HepG2 (cell line): ENCODE data around the gene BBS5. TPM values are rescaled to one million over a fixed set of nuclear protein-coding genes. Genes with fewer than 3 reads are reported as not detected.
A peak's percentile ranks its signal among the peaks of the same experiment; 100 is the strongest.

Source experiments
- BCL6 ChIP-seq: IDR thresholded peaks from 2 replicates; pipeline ENCODE4 v1.6.1; 2016; ENCODE audit warnings: missing genetic modification reagents, missing compliant biosample characterization
- FIP1L1 ChIP-seq: fragments of 200-400 bp; formaldehyde crosslinking; IDR thresholded peaks from 2 replicates; pipeline ENCODE4 v1.6.1; 2018; ENCODE audit warnings: low read depth, mild to moderate bottlenecking, low read length, moderate library complexity, borderline replicate concordance; ENCODE audit not compliant: insufficient read depth
- FOXM1 ChIP-seq: sonication (generic); formaldehyde crosslinking; IDR thresholded peaks from 2 replicates; pipeline ENCODE4 v1.5.0; 2020; ENCODE audit warnings: missing genetic modification reagents
- HOXD1 ChIP-seq: sonication (generic); formaldehyde crosslinking; IDR thresholded peaks from 2 replicates; pipeline ENCODE4 v1.5.0; 2020; ENCODE audit warnings: missing genetic modification reagents
- NR1H2 ChIP-seq: sonication (generic); formaldehyde crosslinking; IDR thresholded peaks from 2 replicates; pipeline ENCODE4 v1.8.1; 2022; ENCODE audit warnings: low read depth, missing genetic modification reagents, borderline replicate concordance
- POLR2G ChIP-seq: fragments of 200-400 bp; formaldehyde crosslinking; IDR thresholded peaks from 2 replicates; pipeline ENCODE4 v1.6.1; 2018; ENCODE audit warnings: mild to moderate bottlenecking, low read depth, low read length, moderate library complexity
- RNF2 ChIP-seq: fragments of 450-650 bp; conservative IDR thresholded peaks from 2 replicates; pipeline ENCODE4 v1.6.1; 2016; ENCODE audit warnings: low read depth
- SNAPC4 ChIP-seq: sonication (generic); formaldehyde crosslinking; IDR thresholded peaks from 2 replicates; pipeline ENCODE4 v1.4.0; 2020; ENCODE audit warnings: mild to moderate bottlenecking, missing genetic modification reagents
- SRY ChIP-seq: sonication (generic); formaldehyde crosslinking; IDR thresholded peaks from 2 replicates; pipeline ENCODE4 v1.8.0; 2022; ENCODE audit warnings: mild to moderate bottlenecking, missing genetic modification reagents
- TCF12 ChIP-seq, 2 experiments: fragments of 450-650 bp in 1 of 2; sonication (generic) in 1 of 2; formaldehyde crosslinking in 1 of 2; IDR thresholded peaks; 2 replicates each; pipeline versions ENCODE4 v1.6.1 to v1.8.0; 2017 to 2022; ENCODE audit warnings: antibody characterized with exemption in 1 of 2, mild to moderate bottlenecking in 1 of 2, missing genetic modification reagents in 1 of 2, moderate library complexity in 1 of 2
- TP53 ChIP-seq: sonication (generic); formaldehyde crosslinking; conservative IDR thresholded peaks from 2 replicates; pipeline ENCODE4 v1.4.0; 2020; ENCODE audit warnings: missing genetic modification reagents
- YEATS4 ChIP-seq: sonication (generic); formaldehyde crosslinking; IDR thresholded peaks from 2 replicates; pipeline ENCODE4 v1.4.0; 2020; ENCODE audit warnings: missing genetic modification reagents, borderline replicate concordance
- ZMAT3 ChIP-seq: sonication (generic); formaldehyde crosslinking; conservative IDR thresholded peaks from 2 replicates; pipeline ENCODE4 v1.7.0; 2021; ENCODE audit warnings: missing genetic modification reagents
- ZNF230 ChIP-seq: sonication (generic); formaldehyde crosslinking; IDR thresholded peaks from 2 replicates; pipeline ENCODE4 v1.4.0; 2020; ENCODE audit warnings: mild to moderate bottlenecking, missing genetic modification reagents
- ZNF256 ChIP-seq: sonication (generic); formaldehyde crosslinking; conservative IDR thresholded peaks from 2 replicates; pipeline ENCODE4 v1.4.0; 2020; ENCODE audit warnings: missing genetic modification reagents
- polyA plus RNA-seq, 8 experiments: library from polyadenylated mRNA; depleted of rRNA in 3 of 8; stranded (reverse) in 7 of 8; unstranded in 1 of 8; fragments of >200 nt; fragmentation: Illumina TruSeq in 4 of 8; extraction: Trizol in 4 of 8; gene quantifications; 2 replicates each; pipeline versions ENCODE4 v1.2.1 to v1.2.3, GENCODE V29; 2011 to 2016; ENCODE audit warnings: low read depth in 4 of 8, missing spikeins in 1 of 8, mixed read lengths in 1 of 8; ENCODE audit not compliant: insufficient read depth in 1 of 8
- total RNA-seq, 5 experiments: library from RNA; depleted of rRNA; stranded (reverse); fragments of >200 nt; fragmentation: Illumina TruSeq; extraction: Trizol; gene quantifications; 2 replicates each; pipeline ENCODE4 v1.2.3, GENCODE V29; 2016; ENCODE audit warnings: low read depth in 1 of 5
- TF ChIP-seq, protein P1 (sequence below): sonication (generic); formaldehyde crosslinking; IDR thresholded peaks from 2 replicates; pipeline ENCODE4 v1.9.0; 2021; ENCODE audit warnings: missing genetic modification reagents, borderline replicate concordance
- TF ChIP-seq, protein P2 (sequence below): sonication (generic); formaldehyde crosslinking; IDR thresholded peaks from 2 replicates; pipeline ENCODE4 v1.5.1; 2020; ENCODE audit warnings: missing genetic modification reagents, mild to moderate bottlenecking, borderline replicate concordance
- TF ChIP-seq, protein P3 (sequence below): sonication (generic); formaldehyde crosslinking; IDR thresholded peaks from 2 replicates; pipeline ENCODE4 v1.4.0; 2020; ENCODE audit warnings: missing genetic modification reagents, mild to moderate bottlenecking, borderline replicate concordance

The BBS5 gene
- total and polyA plus RNA-seq, 2 of the 13 experiments (the other 11 are each of a cell fraction or from before 2014, with no cell fraction given) = 1.8 to 4.5 TPM

GRCh38 chr2:169479257-169480078 is at the start of gene BBS5 (continued):
- TF ChIP-seq SRY (CRISPR knock-in tag) (peak; percentile 95), ZNF256 (CRISPR knock-in tag) (0 out of 2 replicates have a peak, but pooled peaks have one; percentile 24), YEATS4 (CRISPR knock-in tag) (peak; percentile 80), ZNF230 (CRISPR knock-in tag) (0 out of 2 replicates have a peak, but pooled peaks have one; percentile 46), BCL6 (CRISPR knock-in tag) (peak; percentile 61; the same call in 1 of the 2 replicates), SNAPC4 (CRISPR knock-in tag) (peak; percentile 55; the same call in 1 of the 2 replicates), FIP1L1 (no peak), FOXM1 (no peak), RNF2 (peak; percentile 87), TCF12 (IDR thresholded peaks at IDR 0.05) (no peak), TCF12 (CRISPR knock-in tag; IDR thresholded peaks at IDR 0.05) (peak; percentile 87; the same call in 1 of the 2 replicates), NR1H2 (CRISPR knock-in tag) (peak; percentile 79; the same call in 1 of the 2 replicates), HOXD1 (peak; percentile 81), ZMAT3 (CRISPR knock-in tag) (peak; percentile 94), TP53 (CRISPR knock-in tag) (peak; percentile 60; the same call in 1 of the 2 replicates), POLR2G (peak; percentile 69)
- TF ChIP-seq, protein P1, sequence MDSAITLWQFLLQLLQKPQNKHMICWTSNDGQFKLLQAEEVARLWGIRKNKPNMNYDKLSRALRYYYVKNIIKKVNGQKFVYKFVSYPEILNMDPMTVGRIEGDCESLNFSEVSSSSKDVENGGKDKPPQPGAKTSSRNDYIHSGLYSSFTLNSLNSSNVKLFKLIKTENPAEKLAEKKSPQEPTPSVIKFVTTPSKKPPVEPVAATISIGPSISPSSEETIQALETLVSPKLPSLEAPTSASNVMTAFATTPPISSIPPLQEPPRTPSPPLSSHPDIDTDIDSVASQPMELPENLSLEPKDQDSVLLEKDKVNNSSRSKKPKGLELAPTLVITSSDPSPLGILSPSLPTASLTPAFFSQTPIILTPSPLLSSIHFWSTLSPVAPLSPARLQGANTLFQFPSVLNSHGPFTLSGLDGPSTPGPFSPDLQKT (CRISPR knock-in tag) = no peak
- TF ChIP-seq, protein P2, sequence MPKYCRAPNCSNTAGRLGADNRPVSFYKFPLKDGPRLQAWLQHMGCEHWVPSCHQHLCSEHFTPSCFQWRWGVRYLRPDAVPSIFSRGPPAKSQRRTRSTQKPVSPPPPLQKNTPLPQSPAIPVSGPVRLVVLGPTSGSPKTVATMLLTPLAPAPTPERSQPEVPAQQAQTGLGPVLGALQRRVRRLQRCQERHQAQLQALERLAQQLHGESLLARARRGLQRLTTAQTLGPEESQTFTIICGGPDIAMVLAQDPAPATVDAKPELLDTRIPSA (CRISPR knock-in tag) = peak; percentile 72; the same call in 1 of the 2 replicates
- TF ChIP-seq, protein P3, sequence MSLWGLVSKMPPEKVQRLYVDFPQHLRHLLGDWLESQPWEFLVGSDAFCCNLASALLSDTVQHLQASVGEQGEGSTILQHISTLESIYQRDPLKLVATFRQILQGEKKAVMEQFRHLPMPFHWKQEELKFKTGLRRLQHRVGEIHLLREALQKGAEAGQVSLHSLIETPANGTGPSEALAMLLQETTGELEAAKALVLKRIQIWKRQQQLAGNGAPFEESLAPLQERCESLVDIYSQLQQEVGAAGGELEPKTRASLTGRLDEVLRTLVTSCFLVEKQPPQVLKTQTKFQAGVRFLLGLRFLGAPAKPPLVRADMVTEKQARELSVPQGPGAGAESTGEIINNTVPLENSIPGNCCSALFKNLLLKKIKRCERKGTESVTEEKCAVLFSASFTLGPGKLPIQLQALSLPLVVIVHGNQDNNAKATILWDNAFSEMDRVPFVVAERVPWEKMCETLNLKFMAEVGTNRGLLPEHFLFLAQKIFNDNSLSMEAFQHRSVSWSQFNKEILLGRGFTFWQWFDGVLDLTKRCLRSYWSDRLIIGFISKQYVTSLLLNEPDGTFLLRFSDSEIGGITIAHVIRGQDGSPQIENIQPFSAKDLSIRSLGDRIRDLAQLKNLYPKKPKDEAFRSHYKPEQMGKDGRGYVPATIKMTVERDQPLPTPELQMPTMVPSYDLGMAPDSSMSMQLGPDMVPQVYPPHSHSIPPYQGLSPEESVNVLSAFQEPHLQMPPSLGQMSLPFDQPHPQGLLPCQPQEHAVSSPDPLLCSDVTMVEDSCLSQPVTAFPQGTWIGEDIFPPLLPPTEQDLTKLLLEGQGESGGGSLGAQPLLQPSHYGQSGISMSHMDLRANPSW (CRISPR knock-in tag) = peak; percentile 64; the same call in 1 of the 2 replicates
